GM21390 (cell line): ENCODE data around the gene MTHFD2.
"Not testable (repeated sequence)": the region's sequence is repeated elsewhere in the genome, so short reads cannot be mapped to it uniquely, and the experiment has no call there.

Experiments
- ATAC-seq: cut with Tn5 transposase; IDR thresholded peaks from one replicate; pipeline ENCODE4 v1.9.1; 2021; ENCODE audit not compliant: unreplicated experiment

MTHFD2 gene

GRCh38 chr2:74198461-74199274, at the start of gene MTHFD2:
Gene MTHFD2, plus strand, starts transcription at chr2:74198615. Its CDS starts 27 bp downstream, at chr2:74198642.
- ATAC-seq, result peak; percentile 88

GRCh38 chr2:74149247-74149525, 49.2 kb upstream of the MTHFD2 start:
- ATAC-seq, result no peak

- no peak for ATAC-seq
Measured at GRCh38 chr2:74149570-74150319, 48.7 kb upstream of the MTHFD2 start.

- ATAC-seq, result no peak
Measured at GRCh38 chr2:74152954-74153353, 45.5 kb upstream of the MTHFD2 start.

GRCh38 chr2:74155830-74156229, 42.6 kb upstream of the MTHFD2 start:
- no peak for ATAC-seq

GRCh38 chr2:74162951-74163350, 35.5 kb upstream of the MTHFD2 start:
- no peak for ATAC-seq

- no peak for ATAC-seq
Measured at GRCh38 chr2:74164761-74165160, 33.7 kb upstream of the MTHFD2 start.

- no peak for ATAC-seq
Measured at GRCh38 chr2:74168739-74169138, 29.7 kb upstream of the MTHFD2 start.

- no peak for ATAC-seq
Measured at GRCh38 chr2:74174909-74175308, 23.5 kb upstream of the MTHFD2 start.

- no peak for ATAC-seq
Measured at GRCh38 chr2:74177696-74178095, 20.7 kb upstream of the MTHFD2 start.

GRCh38 chr2:74178211-74179062, 20.0 kb upstream of the MTHFD2 start, which contains the start of gene MOB1A:
Gene MOB1A, minus strand, starts transcription at chr2:74178879. Its CDS starts 205 bp downstream, at chr2:74178674.
- peak; percentile 73 for ATAC-seq

- peak; percentile 13 for ATAC-seq
Measured at GRCh38 chr2:74179063-74179865, 19.2 kb upstream of the MTHFD2 start.

- peak; percentile 34 for ATAC-seq
Measured at GRCh38 chr2:74181739-74182138, 16.7 kb upstream of the MTHFD2 start.

- ATAC-seq, result no peak
Measured at GRCh38 chr2:74183878-74184277, 14.5 kb upstream of the MTHFD2 start.

- peak; percentile 47 for ATAC-seq
Measured at GRCh38 chr2:74186038-74186437, 12.4 kb upstream of the MTHFD2 start.

- ATAC-seq, result not testable (repeated sequence)
Measured at GRCh38 chr2:74186706-74187105, 11.7 kb upstream of the MTHFD2 start.

GRCh38 chr2:74188018-74188601, 10.3 kb upstream of the MTHFD2 start:
- no peak for ATAC-seq

- no peak for ATAC-seq
Measured at GRCh38 chr2:74188696-74189095, 9.7 kb upstream of the MTHFD2 start.

- no peak for ATAC-seq
Measured at GRCh38 chr2:74191596-74192380, 6.6 kb upstream of the MTHFD2 start.
